Measurements from ENCODE around the gene MACROH2A1.

GRCh38 chr5:135295852-135296251, 103.2 kb downstream of the MACROH2A1 start:
- TF ChIP-seq POLR2A (IDR thresholded peaks at IDR 0.05) (no peak), CTCF (IDR thresholded peaks at IDR 0.05) (no peak)
